Keratinocyte (primary cell): ENCODE data around the gene TMEM125. TPM values are rescaled to one million over a fixed set of nuclear protein-coding genes. Genes with fewer than 3 reads are reported as not detected.
A peak's percentile ranks its signal among the peaks of the same experiment; 100 is the strongest.

ENCODE experiments used
- DNase-seq: peaks from one replicate; pipeline ENCODE4 v3.0.0-alpha.2; 2011; ENCODE audit warnings: low read depth, missing footprints, low spot score
- FAIRE-seq: peaks from 2 replicates; lab custom pipeline; 2011; peaks lifted over from hg19 to GRCh38; lab: Jason Lieb, UNC
- H2AFZ ChIP-seq: 2 replicates; pipeline ENCODE4 v1.6.0; 2012; ENCODE audit warnings: low read length, control low read depth, inconsistent platforms; ENCODE audit not compliant: control insufficient read depth
- H3K27ac ChIP-seq: 2 replicates; pipeline ENCODE4 v1.5.1; 2011; ENCODE audit warnings: low read length; ENCODE audit not compliant: control insufficient read depth, insufficient read depth
- H3K27me3 ChIP-seq: 3 replicates; pipeline ENCODE4 v1.6.0; 2011; ENCODE audit warnings: low read length; ENCODE audit not compliant: control insufficient read depth, insufficient read depth; ENCODE audit errors: extremely low read depth
- H3K36me3 ChIP-seq, 2 experiments: 2 replicates in 1 of 2; 3 replicates in 1 of 2; pipeline ENCODE4 v1.5.1; 2011; ENCODE audit warnings: low read length in 2 of 2, mild to moderate bottlenecking in 1 of 2; ENCODE audit not compliant: control insufficient read depth in 2 of 2, insufficient read depth in 2 of 2; ENCODE audit errors: extremely low read depth in 1 of 2
- H3K4me1 ChIP-seq: 3 replicates; pipeline ENCODE4 v1.5.1; 2011; ENCODE audit warnings: low read length; ENCODE audit not compliant: control insufficient read depth, insufficient read depth; ENCODE audit errors: extremely low read depth
- H3K4me2 ChIP-seq: 3 replicates; pipeline ENCODE4 v1.6.0; 2011; ENCODE audit warnings: low read depth, low read length; ENCODE audit not compliant: control insufficient read depth, insufficient read depth; ENCODE audit errors: extremely low read depth
- H3K4me3 ChIP-seq, 3 experiments: fragments of 200-600 bp in 1 of 3; sonication (generic) in 1 of 3; 2 replicates in 2 of 3; 3 replicates in 1 of 3; pipeline ENCODE4 v1.5.1; 2011 to 2016; ENCODE audit warnings: low read length in 3 of 3, mild to moderate bottlenecking in 3 of 3, control low read depth in 2 of 3, inconsistent platforms in 1 of 3, low read depth in 1 of 3, mixed read lengths in 1 of 3, mixed run types in 1 of 3, moderate library complexity in 1 of 3; ENCODE audit not compliant: control insufficient read depth in 2 of 3, insufficient read depth in 2 of 3; ENCODE audit errors: extremely low read depth in 1 of 3
- H3K79me2 ChIP-seq: 2 replicates; pipeline ENCODE4 v1.6.0; 2012; ENCODE audit warnings: low read length; ENCODE audit not compliant: control insufficient read depth, insufficient read depth
- H3K9ac ChIP-seq: 3 replicates; pipeline ENCODE4 v1.6.0; 2011; ENCODE audit warnings: low read length; ENCODE audit not compliant: control insufficient read depth, insufficient read depth; ENCODE audit errors: extremely low read depth
- H3K9me1 ChIP-seq: 3 replicates; pipeline ENCODE4 v1.6.0; 2011; ENCODE audit warnings: low read length; ENCODE audit not compliant: control insufficient read depth, insufficient read depth; ENCODE audit errors: extremely low read depth
- H3K9me3 ChIP-seq: 2 replicates; pipeline ENCODE4 v1.5.1; 2012; ENCODE audit warnings: low read depth, low read length; ENCODE audit not compliant: control insufficient read depth
- H4K20me1 ChIP-seq: 3 replicates; pipeline ENCODE4 v1.6.0; 2011; ENCODE audit warnings: low read length; ENCODE audit not compliant: control insufficient read depth, insufficient read depth; ENCODE audit errors: extremely low read depth
- EZH2 ChIP-seq: IDR thresholded peaks from one replicate; pipeline ENCODE4 v1.6.1; 2012; ENCODE audit warnings: inconsistent platforms, mild to moderate bottlenecking, low read length, moderate library complexity
- dilution Hi-C: fragments of 300-500 bp; cut with MboI; formaldehyde crosslinking; loops from one replicate; pipeline ENCODE4 v1.7.0; 2020; ENCODE audit warnings: low sequenced_read_pairs; ENCODE audit not compliant: extremely low pct_ligation_motif_present
- polyA plus RNA-seq, 5 experiments: library from polyadenylated mRNA; depleted of rRNA in 3 of 5; stranded (reverse) in 3 of 5; stranded (forward) in 1 of 5; unstranded in 1 of 5; fragments of >200 nt; gene quantifications; 1 replicate in 1 of 5; 2 replicates in 3 of 5; 3 replicates in 1 of 5; pipeline versions ENCODE4 v1.2.1 to v1.2.3, GENCODE V29; 2011 to 2012; ENCODE audit warnings: missing spikeins in 2 of 5, low read depth in 1 of 5, low replicate concordance in 1 of 5
- TF ChIP-seq, protein P1 (sequence below), 3 experiments: IDR thresholded peaks in 1 of 3; conservative IDR thresholded peaks in 1 of 3; optimal IDR thresholded peaks in 1 of 3; 2 replicates in 2 of 3; 3 replicates in 1 of 3; pipeline versions ENCODE3 to v1.5.1; 2011; ENCODE audit warnings: low read length in 3 of 3, mild to moderate bottlenecking in 3 of 3, moderate library complexity in 2 of 3, control low read depth in 1 of 3, inconsistent platforms in 1 of 3; ENCODE audit not compliant: insufficient read depth in 2 of 3; ENCODE audit errors: extremely low read depth in 1 of 3

TMEM125 gene
- polyA plus RNA-seq, 1 donor (not counting 4 experiments of a cell fraction or from before 2014, with no cell fraction given) = 0.92 TPM

DNA sequence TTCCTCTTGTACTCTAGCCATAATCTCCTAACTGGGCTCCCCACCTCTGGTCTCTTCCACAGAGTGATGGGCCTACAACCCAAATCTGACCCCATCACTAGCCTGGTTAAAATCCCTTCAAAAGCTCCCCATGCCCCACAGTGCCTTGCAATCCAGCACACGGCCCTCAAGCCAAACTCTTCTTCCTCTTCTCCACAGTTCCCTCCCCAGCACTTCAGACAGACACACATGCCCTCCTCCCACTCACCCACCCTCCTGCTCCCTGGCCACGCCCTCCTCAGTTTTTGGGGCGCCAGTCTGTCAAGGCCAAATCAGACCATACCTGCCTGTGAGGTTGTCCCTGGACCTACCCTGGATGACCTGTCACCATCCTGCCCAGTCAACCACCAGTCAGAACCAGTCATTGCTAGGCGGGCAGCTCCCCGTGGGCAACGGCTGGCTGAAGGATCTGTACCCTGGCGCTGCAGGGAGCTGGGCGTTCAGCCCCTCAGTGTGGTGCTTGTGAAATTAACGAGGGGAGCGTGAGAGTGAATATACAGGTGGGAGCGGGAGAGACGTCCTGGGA lies 14.8 kb downstream of the TMEM125 start:
- Histone ChIP-seq H3K4me3 (peak overlapping the region; percentile 49 to 88 (median 77)), H3K4me1 (peaks cover 11% of the 10 kb centered on the region), H3K79me2 (no peaks in the 10 kb centered on the region), H3K9me1 (no peaks in the 10 kb centered on the region), H3K36me3 (no peaks in the 10 kb centered on the region), H4K20me1 (no peaks in the 10 kb centered on the region), H3K9me3 (no peaks in the 10 kb centered on the region), H3K27ac (no peak overlapping the region), H2AFZ (no peak overlapping the region), H3K27me3 (no peaks in the 10 kb centered on the region), H3K9ac (no peak overlapping the region), H3K4me2 (peak overlapping the region; percentile 78)
- DNase-seq (no peak), FAIRE-seq (no peak)
- dilution Hi-C loops = no loop called here
- TF ChIP-seq EZH2 = no peak

DNA sequence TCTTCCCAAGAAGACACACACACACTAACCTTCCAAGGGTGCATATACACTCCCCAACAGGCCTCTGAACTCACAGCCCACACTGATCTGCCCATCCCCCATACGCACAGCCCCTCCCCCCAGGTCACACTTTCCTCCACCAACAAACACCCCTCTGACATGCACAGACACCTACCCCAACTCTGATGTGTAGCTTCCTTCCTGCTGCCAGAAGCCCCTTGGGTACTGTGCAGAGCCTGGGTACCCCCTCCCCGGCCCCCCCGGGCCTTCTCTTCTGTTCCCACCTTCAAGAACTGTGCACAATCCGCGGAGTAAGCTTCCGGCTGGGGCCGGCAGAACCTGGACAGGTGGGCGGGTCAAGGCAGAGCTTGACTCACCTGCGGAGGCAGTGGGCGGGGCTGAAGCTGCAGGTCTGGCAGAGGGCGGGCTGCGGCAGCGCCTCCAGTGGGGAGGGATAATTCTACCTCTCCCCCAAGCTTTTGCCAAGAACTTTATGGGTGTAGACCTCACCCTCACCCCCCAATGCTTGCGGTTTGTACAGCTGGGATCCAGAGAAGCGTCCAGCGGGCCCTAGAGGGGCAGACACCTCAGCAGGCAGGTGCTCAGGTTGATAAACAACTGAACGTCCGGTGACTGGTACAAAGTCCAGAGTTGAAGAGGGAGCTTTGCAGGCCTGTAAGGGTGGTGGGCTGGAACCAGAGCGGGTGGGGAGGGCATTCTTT lies 15.6 kb downstream of the TMEM125 start, which contains the start of gene C1orf210:
Gene C1orf210 (minus strand): TSS at position 313 of the 722 bp plus-strand sequence. CDS start 2,311 bp downstream, outside the sequence.
- DNase-seq = peak; percentile 66
- Histone ChIP-seq H3K79me2 (no peaks in the 10 kb centered on the region), H3K27ac (peak within 1 kb of the TSS; percentile 34), H3K27me3 (no peaks in the 10 kb centered on the region), H3K4me3 (peak within 1 kb of the TSS; percentile 49 to 88 (median 77)), H3K9me3 (no peaks in the 10 kb centered on the region), H2AFZ (peak within 1 kb of the TSS; percentile 74), H3K9ac (peak within 1 kb of the TSS; percentile 57), H3K4me1 (peaks cover 11% of the 10 kb centered on the region), H3K4me2 (peak within 1 kb of the TSS; percentile 78), H4K20me1 (no peaks in the 10 kb centered on the region), H3K9me1 (no peaks in the 10 kb centered on the region), H3K36me3 (no peaks in the 10 kb centered on the region)
- peak; percentile 88 for FAIRE-seq
- TF ChIP-seq EZH2 = no peak
- TF ChIP-seq, protein P1, sequence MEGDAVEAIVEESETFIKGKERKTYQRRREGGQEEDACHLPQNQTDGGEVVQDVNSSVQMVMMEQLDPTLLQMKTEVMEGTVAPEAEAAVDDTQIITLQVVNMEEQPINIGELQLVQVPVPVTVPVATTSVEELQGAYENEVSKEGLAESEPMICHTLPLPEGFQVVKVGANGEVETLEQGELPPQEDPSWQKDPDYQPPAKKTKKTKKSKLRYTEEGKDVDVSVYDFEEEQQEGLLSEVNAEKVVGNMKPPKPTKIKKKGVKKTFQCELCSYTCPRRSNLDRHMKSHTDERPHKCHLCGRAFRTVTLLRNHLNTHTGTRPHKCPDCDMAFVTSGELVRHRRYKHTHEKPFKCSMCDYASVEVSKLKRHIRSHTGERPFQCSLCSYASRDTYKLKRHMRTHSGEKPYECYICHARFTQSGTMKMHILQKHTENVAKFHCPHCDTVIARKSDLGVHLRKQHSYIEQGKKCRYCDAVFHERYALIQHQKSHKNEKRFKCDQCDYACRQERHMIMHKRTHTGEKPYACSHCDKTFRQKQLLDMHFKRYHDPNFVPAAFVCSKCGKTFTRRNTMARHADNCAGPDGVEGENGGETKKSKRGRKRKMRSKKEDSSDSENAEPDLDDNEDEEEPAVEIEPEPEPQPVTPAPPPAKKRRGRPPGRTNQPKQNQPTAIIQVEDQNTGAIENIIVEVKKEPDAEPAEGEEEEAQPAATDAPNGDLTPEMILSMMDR (optimal IDR thresholded peaks at IDR 0.05 in 1 of 3, IDR thresholded peaks at IDR 0.05 in 1 of 3, conservative IDR thresholded peaks at IDR 0.05 in 1 of 3; ENCODE audit: extremely low read depth in 1 of 3, insufficient read depth in 2 of 3, low read length in 3 of 3) = peak; percentile 74 to 85 (median 75)
- dilution Hi-C loops = no loop called here
